ENCODE results near the gene PTPRT. TPM values are rescaled to one million over a fixed set of nuclear protein-coding genes. Genes with fewer than 3 reads are reported as not detected.

Gene PTPRT
- total and polyA plus RNA-seq, 2 of the 13 experiments (the other 11 are each of a cell fraction or from before 2014, with no cell fraction given), result under 0.01 to 0.09 TPM

- TF ChIP-seq ZNF205 (CRISPR knock-in tag; IDR thresholded peaks at IDR 0.05) (no peak), GABPA (IDR thresholded peaks at IDR 0.05; ENCODE audit: low read depth, low read length) (no peak), GABPA (CRISPR knock-in tag; IDR thresholded peaks at IDR 0.05; ENCODE audit: low read depth) (peak; percentile 76), HDAC6 (IDR thresholded peaks at IDR 0.05; ENCODE audit: low read depth, low read length) (no peak), PHF21A (CRISPR knock-in tag; IDR thresholded peaks at IDR 0.05) (0 out of 2 replicates have a peak, but pooled peaks have one; percentile 21), ARID5B (CRISPR knock-in tag; IDR thresholded peaks at IDR 0.05) (peak; percentile 47; the same call in 1 of the 2 replicates), EHMT2 (IDR thresholded peaks at IDR 0.05; ENCODE audit: borderline replicate concordance, low read depth, low read length) (peak; percentile 57; the same call in 1 of the 2 replicates), RAD51 (IDR thresholded peaks at IDR 0.05; ENCODE audit: borderline replicate concordance) (no peak; the same call in 1 of the 2 replicates), RFX5 (IDR thresholded peaks at IDR 0.05; ENCODE audit: low read depth, low read length) (no peak), RFXAP (CRISPR knock-in tag; IDR thresholded peaks at IDR 0.05; ENCODE audit: borderline replicate concordance) (no peak), ZNF775 (CRISPR knock-in tag; IDR thresholded peaks at IDR 0.05; ENCODE audit: borderline replicate concordance) (no peak), RCOR2 (CRISPR knock-in tag; IDR thresholded peaks at IDR 0.05) (no peak), ZSCAN12 (CRISPR knock-in tag; IDR thresholded peaks at IDR 0.05) (no peak), ZFP37 (CRISPR knock-in tag; IDR thresholded peaks at IDR 0.05; ENCODE audit: borderline replicate concordance) (0 out of 2 replicates have a peak, but pooled peaks have one; percentile 59), HNF4A (CRISPR knock-in tag; IDR thresholded peaks at IDR 0.05) (peak; percentile 85), MED13 (CRISPR knock-in tag; IDR thresholded peaks at IDR 0.05) (no peak), ZFX (CRISPR knock-in tag; IDR thresholded peaks at IDR 0.05; ENCODE audit: low read depth) (peak; percentile 39; the same call in 1 of the 2 replicates), MAF1 (CRISPR knock-in tag; IDR thresholded peaks at IDR 0.05; ENCODE audit: borderline replicate concordance) (no peak), TERF1 (CRISPR knock-in tag; IDR thresholded peaks at IDR 0.05) (no peak), ZBTB10 (CRISPR knock-in tag; IDR thresholded peaks at IDR 0.05; ENCODE audit: borderline replicate concordance) (no peak), ZNF34 (CRISPR knock-in tag; IDR thresholded peaks at IDR 0.05; ENCODE audit: borderline replicate concordance) (no peak)
These were observed 287.8 kb downstream of the PTPRT start (continued) for GRCh38 chr20:42901689-42902440.
